GM10847 (cell line): ENCODE data around the gene ADSS1.

Experiments
- POLR2A ChIP-seq: IDR thresholded peaks from 2 replicates; pipeline ENCODE4 v1.6.1; 2011; ENCODE audit not compliant: insufficient read length; ENCODE audit errors: extremely low read depth

The ADSS1 gene

DNA sequence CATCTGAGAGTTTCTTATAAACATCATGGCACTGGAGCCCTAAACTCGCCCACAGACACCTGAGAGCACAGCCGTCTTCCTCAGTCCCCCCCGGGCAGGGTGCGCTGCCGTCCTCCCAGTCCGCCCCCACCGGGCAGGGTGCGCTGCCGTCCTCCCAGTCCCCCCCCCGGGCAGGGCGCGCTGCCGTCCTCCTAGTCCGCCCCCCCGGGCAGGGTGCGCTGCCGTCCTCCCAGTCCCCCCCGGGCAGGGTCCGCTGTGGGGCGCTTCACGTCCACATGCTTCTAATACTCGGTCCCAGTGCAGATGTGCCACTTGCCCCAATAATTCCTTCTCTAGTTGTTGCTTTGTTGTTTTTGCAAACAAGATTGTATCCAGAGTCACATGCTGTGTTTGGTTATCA is 6.9 kb upstream of the ADSS1 start:
- TF ChIP-seq POLR2A, result no peak

DNA sequence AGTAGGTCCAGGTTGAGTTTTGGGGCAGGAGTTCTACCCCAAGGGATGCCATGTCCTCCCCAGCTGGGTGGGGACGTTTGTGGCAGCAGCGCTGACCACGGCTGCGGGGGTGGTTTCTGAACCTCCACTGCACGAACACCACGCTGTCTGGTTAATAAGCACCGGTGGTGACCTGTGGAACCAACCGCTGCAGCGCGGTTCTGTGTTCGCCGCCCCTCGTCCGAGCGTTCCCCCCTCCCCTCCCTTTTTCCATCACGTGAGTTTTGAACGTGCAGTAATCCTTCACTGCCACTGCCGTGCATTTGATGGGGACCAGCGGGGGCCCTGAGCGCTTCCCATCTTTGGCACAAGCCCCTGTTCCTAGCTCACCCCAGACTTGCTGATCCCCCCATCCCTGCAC is 6.4 kb upstream of the ADSS1 start:
- TF ChIP-seq POLR2A, result no peak

DNA sequence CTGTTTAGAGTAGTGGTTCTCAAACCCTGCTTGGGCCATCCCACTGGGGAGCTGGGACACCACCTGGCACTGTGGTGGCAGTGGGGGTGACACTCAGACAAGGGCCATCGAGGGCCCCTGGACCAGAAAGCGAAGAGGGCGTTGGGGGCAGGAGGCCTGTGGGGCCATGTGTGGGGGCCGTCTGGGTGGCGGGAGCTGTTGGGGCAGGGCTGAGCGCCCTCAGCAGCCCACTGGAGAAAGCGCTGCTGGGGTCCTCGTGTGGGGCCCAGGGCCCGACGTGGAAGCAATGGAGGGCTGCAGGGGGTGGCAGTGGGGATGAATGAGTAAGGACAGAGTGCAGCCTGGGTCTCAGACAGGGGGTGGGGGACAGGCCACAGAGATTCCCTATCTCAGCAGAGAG is 5.9 kb upstream of the ADSS1 start:
- TF ChIP-seq POLR2A, result no peak

DNA sequence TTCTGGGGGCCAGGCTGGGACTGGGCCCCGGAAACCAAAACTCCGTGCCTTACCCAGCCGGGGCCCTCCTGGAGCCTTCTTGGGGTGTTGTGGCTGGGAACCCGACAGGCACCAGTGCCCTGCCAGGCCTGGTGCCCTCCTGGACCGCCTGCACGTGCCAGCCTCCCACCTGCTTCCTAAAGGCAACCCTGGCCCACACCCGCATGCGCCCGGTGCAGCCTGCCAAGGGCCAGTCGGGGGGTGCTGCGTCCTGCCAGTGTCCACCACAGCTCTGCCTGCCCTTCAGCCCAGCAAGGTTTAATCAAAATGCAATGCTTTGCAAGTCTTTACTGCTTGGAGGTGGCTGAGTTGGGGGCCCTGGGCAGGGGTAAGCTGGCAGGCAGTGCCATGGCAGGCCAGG is 5.2 kb upstream of the ADSS1 start:
- no peak for TF ChIP-seq POLR2A

DNA sequence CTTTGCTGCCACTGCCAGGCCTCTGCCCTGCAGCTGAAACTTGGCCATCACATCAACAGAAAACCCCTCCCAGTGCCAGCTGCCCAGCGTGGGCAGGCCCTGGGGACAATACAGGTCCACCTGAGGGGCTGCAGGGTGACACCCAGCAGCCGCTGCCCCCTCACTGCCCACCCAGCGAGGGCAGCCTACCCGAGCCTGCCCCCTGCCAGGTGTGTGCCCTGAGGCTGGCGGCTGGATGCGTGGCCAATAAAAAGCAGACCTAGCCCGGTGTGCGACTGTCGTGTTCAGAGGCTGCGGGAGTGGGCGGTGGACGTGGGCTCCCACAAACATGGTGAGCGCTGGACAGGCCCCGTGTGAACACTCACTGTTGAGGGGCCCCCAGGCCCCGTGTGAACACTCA is 4.7 kb upstream of the ADSS1 start:
- TF ChIP-seq POLR2A, result no peak

- TF ChIP-seq POLR2A, result no peak
These were observed 2.3 kb upstream of the ADSS1 start for GRCh38 chr14:104721505-104722431.

DNA sequence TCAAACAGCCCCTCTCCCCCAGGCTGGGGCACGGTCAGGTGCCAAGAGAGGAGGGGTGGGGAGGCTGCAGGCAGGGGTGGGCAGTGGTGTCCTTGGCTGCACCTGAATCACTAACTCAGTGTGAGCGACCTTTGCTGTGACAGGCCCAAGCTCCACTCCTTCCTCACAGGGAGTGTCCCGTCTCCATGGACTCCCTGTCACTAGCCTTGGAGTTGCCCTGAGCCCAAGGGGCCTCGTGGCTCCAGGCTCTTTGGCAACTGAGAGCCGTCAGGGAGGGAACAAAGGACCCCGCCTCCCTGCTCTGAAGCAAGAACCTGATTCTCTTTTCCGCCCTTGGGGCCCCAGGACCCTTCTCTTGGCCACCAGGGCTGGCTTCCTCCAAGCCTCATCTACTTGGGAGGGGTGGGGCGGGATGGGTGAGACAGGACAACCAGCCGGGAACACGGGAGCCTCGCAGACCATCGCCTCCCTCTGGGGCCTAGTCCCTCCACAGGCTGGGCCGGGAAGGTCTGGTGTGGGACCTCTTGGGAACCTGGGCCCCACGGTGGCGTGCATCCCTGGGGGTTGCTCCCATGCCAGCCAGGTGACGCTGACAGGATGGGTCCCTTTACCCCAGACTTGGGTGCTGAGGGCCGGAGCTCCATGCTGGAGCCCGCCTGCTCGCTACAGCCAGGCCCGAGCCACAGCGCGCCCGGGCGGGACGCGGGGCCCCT is 935 bp upstream of the ADSS1 start:
- TF ChIP-seq POLR2A, result no peak

DNA sequence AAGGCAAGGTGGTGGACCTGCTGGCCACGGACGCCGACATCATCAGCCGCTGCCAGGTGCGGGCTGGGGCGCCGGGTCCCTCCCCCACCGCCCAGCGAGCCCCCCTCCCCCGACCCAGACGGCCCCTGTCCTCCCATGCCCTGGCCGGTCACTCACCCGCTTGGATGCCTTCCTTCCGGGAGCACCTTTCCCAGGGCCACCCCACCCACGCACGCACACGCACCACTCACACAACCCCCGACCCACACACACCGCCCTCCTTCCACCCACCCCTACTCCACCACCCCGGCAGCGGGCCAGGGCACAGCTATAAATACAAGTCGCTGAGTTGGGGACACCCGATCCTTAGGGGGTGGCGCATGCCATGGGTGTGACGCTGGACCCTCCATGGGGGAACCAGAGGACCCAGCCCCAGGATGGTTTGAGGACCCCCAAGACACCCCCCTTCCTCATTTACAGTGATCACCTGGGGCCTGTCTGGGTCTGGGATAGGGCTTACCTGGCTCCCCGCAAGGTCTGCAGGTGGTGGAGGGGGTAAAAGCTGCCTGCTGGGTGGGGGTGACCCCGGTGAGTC is 465 bp downstream of the ADSS1 start:
- no peak for TF ChIP-seq POLR2A

DNA sequence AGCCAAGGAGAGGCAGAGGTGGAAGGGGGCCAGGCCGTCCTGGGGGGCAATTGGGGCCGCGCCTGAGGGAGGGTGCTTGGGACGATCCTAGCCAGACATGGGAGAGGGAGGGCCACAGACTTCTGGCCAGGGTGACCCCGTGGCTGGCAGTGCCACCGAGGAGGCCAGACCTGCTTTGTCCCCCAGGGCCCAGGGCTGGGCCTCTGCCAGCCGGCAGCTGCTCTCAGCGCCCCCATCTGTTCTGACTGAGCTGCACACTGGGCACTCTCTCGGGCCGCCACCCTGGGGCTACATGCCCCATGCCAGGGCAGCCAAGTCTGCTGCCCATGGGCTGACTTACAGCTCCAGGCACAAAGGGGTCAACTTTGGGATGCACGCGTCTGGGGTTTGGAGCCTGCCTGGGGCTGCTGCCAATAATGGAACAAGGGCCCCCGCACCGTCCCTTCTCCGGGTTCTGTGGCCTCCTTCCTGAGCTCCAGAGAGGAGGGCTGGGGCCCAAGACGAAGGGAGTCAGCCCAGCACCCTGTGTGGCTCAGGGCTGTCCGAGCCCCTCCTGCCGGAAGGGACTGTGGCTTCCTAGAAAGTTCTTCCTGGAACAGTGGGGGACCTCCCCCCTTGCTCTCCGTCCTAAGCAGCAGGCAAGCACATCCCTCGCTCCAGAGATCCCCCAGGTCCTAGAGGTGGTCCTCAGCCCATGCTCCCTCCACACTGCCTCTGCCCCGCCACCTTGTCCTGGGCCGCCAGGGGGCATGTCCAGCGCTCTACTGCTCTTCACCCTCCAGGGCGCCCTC is 1.1 kb downstream of the ADSS1 start:
- no peak for TF ChIP-seq POLR2A

DNA sequence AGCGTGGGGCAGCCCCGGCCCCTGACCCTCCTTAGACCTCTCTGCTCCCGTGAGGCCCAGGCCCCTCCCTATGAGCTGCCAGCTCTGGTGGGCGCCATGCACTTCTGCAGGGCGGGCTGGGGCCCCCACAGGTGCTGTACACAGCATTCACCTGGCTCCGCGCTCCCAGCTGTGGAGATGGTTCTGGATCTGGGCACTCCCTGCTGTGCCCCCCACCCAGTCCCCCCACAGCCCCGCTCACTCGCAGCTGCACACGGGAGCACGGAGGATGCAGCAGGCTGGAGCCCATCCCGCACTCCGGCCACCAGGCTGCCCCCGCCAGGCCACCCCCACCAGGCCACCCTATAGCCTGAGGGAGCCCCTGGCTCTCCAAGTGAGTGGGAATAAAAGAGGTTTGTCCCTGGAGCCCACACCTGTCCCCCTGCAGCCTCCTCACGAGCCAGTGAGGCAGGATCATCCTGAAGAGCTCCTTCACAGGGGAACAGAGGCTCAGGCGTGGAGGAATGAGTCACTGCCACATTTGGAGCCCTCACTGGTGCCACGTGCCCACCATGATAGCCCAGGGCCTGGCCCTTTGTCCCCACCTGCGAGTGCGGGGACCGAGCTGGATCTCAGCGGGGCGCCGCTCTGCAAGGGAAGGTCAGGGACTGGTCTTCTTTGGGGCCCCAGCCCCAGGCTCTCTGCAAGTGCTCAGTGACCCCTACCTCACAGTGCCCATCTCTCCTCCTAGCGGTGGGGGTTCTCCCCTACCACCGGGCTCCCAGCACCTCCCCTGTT is 1.9 kb downstream of the ADSS1 start:
- no peak for TF ChIP-seq POLR2A

DNA sequence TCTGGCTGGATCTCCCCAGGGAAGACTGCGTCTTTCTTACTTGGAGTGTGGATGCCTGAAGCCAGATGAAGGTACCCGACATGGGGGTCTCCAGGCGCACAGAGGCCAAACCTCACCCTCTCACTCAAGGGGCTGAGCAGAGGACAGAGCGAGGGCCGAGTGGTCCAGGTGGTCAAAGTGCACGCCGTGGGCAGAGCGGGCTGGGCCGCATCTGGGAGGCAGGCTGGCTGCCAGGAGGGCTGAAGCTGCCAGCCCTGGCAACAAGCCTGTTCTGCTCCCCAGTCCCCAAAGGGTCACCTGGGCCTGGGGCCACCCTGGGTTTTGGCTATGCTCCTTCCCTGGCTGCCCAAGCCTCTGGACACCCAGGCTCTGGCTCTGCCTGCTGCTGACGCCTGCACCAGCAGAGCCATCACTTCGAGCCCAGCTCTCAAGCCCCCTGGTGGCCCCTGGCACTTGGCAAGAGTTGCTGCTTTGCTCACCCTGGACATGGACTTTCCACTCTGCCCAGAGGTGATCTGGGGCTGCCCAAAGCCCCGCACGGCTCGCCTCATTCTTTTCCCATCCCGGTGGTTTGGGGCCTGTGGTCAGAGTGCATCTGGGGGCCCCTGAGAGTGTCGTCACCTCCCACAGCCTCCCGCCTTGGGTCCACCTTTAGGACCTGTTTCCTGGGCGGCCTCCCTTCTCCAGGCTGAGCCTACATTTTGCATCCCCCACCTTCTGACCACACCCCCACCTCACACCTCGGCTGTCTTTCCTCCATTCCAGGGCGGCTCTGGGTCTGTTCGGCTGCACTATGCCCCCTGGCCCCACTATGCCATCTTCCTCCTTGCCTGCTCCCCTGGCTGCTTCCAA is 2.8 kb downstream of the ADSS1 start:
- TF ChIP-seq POLR2A, result no peak

- TF ChIP-seq POLR2A, result no peak
These were observed 4.6 kb downstream of the ADSS1 start for GRCh38 chr14:104728631-104729030.

GRCh38 chr14:104729835-104730181 is 5.8 kb downstream of the ADSS1 start:
- no peak for TF ChIP-seq POLR2A

- TF ChIP-seq POLR2A, result no peak
These were observed 6.5 kb downstream of the ADSS1 start for GRCh38 chr14:104730487-104730886.
